HG03097 (cell line): ENCODE results near the gene APBA1.

Experiments
- ATAC-seq: cut with Tn5 transposase; IDR thresholded peaks from one replicate; pipeline ENCODE4 v1.9.1; 2021; ENCODE audit not compliant: unreplicated experiment, low FRiP score

The APBA1 gene

DNA sequence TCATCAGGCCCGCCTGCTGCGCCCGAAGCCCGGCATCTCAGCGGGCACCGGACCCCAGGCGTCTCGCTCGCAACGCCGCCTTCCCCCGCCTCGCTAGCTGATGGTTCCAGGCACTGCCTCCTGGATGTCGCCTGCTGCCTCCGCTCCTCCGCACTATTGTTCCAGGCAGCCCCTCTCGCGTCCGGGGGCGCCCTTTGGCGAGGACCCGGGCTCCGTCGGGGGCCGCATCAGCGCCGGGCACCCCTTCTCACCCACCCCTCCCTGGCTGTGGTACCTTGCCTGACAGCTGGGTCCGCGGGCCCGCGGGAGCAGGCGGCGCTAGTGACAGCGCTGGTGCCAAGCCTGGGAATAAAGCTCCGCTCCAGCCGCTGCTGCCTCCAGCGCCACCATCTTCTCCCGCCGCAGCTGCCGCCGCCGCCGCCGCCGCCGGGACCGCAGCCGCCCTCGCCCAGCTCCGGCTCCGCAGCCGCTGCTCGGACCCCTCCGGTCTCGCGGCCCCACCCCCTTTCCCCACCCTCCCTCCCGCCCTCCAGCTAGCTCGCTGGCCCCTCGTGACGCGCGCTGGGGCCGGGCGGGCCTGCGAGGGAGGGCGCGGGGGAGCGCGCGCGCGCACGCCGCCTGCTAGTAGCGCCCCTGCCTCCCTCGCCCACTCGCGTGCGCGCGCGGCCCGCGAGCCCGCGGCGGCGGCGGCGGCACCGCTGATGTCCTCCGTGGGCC, at the start of gene APBA1:
APBA1 (minus strand) TSS at position 493 of the 717 bp plus-strand sequence.
- ATAC-seq = peak; percentile 22

DNA sequence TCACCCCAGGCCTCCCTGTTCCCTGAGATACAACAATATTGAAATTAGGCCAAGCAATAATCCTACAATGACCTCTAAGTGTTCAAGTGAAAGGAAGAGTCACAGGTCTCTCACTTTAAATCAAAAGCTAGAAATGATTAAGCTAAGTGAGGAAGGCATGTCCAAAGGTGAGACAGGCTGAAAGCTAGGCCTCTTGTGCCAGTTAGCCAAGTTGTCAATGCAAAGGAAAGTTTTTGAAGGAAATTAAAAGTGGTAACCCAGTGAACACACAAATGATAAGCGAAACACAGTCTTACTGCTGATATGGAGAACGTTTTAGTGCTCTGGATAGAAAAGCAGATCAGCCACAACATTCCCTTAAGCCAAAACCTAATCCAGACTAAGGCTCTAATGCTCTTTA, 47.8 kb upstream of the APBA1 start:
- ATAC-seq = no peak

DNA sequence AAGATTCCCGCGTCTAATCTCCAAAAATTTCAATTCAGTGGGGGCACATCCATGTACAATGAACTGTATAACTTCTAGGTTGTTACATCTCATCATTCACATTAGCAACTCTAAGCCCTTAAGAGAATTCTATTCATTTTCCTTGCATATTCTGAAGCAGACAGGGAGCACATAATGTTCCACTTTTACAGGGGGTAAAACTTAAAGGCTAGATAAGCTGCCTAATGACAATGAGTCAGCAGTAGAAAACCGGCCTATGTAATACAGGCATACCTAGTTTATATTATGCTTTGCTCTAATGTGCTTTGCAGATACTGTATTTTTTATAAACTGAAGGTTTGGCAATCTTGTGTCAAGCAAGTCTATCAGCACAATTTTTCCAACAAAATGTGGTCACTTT, 47.2 kb upstream of the APBA1 start:
- ATAC-seq = no peak

DNA sequence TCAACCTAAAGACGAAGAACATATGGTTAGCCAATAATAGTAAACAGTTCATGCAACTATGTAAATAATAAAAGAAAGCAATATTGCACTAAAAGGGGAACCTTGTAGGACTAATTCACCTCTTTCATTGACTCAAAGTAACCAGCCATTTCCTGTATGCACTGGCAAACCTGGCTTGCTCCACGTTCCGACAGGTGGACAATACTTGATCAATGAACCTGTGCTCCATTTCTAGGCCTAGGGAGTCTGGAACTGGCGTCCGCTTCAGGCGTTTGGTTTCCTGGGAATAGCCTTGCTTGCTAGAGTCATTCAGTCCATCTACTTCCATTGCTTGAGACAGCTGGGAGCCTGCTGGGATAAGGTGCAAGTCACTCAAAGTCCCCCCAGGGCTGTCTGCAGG, 46.0 kb upstream of the APBA1 start:
- no peak for ATAC-seq

DNA sequence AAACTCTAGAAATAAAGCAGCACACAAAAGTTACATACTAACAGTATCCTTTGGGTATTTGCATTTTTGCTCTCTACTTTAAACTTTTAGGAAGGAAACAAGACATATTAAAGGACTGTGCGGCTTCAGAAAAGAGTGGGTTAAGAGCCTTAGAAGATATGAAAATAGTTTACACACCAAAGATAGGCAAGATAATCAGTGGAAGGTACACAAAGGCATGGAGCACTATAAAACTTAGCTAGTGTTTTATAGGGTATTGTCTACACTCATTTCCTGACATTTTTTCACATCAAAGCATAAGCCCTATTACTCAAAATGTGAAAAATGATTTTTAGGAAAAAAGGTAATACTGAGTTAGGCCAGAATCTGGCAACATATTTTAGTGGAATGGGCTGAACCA, 43.7 kb upstream of the APBA1 start:
- no peak for ATAC-seq

DNA sequence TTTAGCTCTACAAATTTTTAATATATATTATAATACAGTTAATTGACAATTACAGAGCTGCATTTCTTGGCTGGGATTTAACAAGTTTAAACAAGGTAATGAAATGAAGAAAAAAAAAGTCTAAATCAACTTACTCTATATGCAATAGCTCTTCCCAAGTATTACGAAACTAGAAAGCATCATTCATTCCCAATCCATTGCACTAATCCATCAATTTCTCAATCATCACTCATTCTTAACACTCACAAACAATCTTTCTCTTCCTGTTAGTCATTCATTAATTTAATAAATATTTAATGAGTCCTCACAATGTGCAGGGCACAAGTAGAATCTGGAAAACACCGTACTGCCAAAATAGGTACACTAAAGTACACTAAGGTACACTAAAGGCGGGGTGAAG, 42.9 kb upstream of the APBA1 start:
- no peak for ATAC-seq

DNA sequence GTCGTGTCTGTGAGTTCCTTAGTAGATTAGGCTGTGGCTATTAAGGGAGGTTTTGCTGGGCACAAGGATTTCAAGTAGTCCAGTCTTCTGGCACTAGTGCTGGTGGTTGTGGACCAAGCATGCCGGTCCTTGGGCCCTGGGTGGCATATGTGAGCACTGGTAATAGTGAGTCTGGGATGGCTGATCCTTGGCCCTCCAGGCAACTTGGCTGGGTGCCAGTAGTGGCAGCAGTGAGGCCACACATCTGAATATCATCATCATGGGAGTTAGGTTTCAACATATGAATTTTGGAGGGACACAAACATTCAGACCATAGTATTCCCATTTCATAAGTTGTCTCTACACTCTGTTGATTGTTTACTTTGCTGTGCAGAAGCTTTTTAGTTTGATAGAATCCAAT, 25.3 kb upstream of the APBA1 start:
- ATAC-seq = no peak

DNA sequence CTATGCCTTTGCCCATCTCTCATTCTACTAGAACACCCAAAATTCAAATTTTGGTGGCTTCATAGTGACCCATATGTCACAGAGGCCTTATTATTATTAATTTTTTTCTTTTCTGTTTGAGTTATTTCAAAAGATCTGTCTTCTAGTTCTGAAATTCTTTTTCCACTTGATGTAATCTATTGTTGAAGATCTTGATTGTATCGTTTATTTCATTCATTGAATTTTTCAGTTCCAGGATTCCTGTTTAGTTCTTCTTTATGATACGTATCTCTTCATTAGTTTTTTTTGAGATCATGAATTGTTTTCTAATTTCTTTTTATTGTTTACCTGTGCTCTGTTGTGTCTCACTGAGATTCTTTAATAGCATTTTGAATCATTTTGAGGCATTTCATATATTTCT, 24.6 kb upstream of the APBA1 start:
- ATAC-seq = no peak

DNA sequence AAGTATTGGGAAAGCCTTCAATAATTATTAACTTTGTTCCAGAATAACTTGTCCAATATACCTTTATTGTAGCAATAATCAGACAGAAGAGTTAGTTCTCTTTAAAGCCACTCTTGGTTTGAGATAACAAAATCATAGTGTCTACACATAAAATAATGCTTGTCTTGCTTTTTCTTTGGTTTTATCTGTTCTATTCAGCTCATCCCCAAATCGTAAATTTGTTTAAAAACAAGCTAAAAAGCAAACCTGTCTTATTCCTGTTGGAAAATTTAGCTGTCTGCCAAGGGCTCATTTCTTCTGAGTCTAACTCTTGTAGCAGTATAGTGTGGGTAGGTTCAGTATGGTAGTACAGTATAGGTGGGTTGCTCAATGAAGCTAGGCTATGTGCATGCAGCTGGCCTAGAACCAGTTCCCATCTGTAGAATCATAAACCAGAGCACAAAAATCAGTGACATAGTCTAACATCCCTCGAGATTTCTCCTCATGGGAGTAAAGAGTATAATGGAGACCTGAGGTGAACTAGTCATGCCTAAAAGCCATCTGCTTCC, 17.9 kb upstream of the APBA1 start:
- no peak for ATAC-seq

DNA sequence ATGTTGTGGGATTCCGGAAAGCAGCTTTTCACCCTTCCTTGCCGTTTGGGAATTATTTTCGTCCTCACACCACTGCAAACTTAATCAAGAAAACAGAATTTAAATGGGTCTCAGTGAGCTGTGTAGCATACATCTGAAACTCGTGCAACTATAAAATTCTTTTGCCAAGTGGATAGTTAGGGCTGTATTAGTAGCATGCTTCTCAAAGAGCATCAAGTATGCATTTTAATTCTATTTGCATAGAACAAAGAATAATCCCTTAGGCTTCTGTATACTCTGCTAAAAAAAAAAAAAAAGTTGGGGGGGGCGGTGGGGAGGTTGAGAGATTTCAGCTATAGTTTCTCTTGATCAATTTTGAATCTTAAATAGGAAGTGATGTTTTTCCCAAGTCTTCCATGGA, 11.8 kb upstream of the APBA1 start:
- no peak for ATAC-seq

DNA sequence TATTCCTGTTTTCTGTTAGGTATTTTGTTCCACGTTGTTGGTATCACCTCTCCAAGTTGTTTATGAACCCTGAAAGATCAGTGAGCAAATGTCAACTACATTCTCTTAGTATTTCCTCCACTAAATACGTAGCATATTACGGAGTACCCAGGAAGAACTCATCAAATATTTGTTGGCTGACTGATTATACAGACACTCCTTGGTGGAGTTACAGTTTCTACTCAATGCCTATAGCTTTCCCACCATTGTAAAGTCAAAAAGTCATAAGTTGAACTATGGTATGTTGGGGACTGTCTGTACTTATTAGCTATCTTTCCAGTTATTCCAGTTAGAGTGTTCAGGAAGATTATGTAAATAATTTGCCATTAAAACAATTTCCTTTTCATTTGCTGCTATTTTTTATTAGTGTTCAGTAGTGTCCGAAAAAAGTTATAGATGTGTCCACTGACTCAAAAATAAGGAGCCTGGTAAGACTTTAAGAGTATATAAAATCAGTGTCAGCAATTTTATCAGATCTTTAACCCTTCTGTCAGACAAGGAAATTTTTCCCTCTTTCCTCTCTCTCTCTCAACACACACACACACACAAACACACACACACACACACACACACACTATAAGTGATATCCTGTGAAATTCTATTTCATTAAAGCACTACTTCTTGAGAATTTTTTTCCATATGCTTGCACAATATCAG, 6.8 kb upstream of the APBA1 start:
- no peak for ATAC-seq

DNA sequence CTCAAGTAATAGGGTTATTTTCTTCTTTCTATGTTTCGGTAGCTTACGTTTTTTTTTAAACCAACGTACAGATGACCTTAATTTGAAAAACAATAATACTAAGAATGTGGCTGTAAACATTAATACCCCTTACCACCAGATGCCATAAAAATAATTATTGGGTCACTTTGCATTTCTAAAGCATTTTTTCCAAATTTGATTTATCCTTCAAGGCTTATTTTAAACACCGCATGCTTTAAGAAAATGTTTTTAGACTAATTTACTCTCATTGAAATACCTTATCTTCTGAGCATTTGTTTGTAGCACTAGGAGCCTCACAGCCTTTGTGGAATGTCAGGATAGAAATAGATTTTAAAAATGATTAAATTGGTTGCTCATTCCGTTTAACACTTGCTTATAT, 5.8 kb upstream of the APBA1 start:
- ATAC-seq = no peak

DNA sequence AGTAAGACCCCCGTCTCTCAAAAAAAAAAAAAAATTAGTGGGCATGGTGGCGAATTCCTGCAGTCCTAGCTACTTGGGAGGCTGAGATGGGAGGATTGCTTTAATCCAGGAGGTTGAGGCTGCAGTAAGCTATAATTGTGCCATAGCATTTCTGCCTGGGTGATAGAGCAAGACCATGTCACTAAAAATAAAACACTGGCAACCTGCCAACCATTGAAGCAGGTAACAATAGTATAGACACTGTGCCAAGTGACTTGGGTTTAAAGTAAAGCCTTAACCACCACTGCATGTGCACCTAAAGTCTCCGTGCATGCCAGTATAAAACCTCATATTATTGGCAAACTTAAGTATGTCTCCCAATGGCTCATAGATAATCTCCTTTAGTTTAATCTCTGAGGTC, 3.4 kb upstream of the APBA1 start:
- no peak for ATAC-seq

DNA sequence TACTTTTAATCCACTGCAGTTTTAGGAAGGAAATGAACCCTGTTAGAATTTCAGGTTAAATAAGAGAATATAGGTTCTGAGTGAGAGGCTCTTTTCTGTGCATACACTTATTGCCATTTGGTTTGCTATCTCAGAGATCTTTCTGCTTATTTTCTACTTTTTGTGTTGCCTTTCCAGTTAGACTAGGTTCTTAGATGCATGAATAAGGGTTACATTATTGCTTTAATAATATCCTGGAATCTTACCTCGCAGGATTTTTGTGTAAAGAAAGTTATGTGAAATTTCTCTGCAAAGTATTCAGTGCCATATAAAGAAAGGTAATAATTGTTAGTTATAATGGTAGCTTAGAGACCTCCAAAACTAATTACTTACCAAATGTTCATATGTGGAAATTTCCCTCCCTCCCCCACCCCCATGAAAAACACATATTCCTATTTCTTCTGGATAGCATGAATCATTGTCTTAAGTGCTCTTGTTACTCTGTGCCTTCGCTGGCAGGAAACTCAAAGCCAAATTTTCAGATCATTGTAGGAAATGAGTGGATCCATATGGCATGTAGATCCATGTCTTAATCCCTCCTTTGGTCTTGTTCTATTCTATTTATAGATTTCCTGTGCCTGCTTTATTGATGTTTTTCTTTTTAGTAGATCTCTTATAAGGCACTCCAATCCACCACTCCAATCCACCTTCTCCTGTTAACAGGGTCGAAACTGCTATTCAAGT, 2.7 kb upstream of the APBA1 start:
- ATAC-seq = no peak

DNA sequence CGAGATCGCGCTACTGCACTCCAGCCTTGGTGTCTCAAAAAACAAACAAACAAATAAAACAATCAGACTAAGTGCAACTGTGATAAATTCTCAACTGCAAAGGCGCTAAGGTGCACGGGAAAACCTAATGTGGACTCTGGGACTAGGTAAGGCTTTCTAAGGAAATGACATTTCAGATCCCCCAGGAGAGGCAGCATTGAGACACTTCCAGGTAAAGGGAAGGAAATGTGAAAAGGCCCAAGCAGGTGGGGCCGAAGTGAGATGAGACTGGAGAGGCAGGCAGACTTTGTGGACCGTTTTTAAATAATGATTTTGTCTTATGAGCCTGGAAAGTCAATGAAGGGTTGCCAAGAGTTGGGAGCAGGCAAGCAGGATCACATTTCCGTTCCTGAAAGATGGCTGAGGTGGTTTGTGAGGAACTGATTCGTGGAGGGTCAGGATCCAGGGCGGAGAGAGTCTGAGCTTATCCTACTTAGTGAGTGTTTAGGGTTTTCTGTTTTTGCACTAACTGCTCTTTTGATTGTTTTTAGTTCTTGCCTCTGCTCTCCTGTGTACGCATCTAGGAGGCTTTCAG, 2.0 kb upstream of the APBA1 start:
- no peak for ATAC-seq

DNA sequence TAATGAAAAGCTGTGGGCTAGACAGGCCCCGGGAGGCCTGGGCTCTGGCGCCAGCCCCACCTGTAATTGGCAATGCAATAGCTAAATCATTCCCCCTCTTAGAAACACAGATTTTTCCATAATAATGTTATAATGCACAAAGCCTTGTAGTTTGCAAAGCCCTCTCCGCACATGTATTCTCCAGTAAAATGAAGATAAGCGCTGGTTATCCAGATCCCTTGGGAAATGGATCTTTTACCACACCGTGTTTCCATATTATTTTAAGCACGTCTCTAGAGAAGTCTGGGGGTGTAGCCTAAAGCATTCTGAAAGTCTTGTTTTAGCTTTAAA, 1.1 kb upstream of the APBA1 start:
- ATAC-seq = no peak

DNA sequence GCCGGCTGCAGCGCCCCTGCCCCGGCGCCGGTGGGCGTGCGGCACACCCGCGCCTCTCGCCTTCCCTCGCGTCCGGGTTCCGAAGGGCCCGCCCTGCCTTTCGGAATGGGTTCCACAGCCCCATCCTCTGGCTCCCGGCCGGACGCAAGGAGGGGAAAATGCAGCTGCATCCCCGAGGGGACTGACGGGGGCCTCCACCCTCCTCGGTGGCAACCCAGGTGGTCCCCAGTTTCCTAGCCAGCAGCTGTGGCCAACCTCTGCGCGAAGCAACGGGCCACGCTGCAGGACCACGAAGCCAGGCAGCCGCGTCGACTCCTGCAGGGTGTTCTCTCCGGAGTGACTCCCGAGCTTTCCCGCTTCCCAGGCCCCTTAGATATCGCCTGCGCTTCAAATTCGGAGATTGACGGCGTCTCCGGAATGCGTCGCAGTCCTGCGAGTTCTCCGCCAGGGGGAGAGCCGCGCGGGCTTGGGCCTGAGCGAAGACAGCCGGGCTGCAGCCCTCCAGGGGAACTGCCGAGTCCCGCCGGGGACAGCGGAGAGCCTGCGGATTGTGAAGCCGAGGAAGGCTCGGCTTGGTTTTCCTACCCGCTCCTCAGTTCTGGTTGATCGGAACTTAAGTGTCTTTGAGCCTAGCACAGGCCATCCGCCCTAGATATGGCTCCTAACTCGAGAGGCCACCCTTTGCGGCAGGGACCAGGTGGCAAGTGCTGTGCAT, 582 bp upstream of the APBA1 start:
- ATAC-seq = peak; percentile 90

DNA sequence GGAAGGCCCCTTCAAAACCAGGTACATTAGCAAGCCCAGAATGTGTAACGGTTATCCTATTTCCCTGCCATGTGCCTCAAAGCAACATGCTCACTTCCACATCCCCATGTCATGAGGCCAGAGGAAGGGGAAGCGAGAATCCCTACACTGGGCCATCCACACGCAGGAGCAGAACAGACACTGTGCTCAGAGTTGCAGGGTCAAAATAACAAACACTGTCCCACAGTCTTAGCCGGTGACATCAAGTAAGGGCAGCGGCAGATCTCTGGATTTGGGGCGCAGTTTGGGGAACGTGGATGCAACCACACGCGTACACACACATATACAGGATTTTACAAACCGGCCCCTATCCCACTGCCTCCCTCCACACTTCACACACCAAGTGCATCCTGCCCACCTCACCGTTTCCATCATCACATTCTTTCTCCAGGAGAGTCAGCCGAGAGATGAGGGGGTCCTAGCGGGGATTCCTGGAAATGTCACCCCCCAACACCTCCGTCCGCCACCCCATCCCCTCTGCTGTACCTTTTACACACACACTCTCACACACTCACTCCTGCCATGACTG, 776 bp downstream of the APBA1 start:
- no peak for ATAC-seq

DNA sequence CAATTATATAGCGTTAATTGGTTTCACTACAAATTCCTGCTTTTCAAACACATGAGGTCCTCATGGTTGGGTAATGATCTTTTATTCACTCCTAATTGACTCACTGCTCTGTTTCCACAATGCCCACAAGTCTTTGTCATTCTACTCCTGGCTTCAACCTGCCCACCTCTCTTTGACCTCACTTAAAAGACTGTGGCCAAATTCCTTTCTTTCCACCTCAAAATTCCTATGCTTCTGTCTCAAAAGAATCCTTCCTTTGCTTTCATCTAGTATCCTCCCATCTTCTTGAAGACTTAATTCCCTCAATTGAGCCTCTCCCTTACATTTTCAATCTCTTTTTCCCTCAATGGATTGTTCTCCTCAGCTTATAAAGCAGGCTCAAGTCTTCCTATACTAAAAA, 4.9 kb downstream of the APBA1 start:
- no peak for ATAC-seq

DNA sequence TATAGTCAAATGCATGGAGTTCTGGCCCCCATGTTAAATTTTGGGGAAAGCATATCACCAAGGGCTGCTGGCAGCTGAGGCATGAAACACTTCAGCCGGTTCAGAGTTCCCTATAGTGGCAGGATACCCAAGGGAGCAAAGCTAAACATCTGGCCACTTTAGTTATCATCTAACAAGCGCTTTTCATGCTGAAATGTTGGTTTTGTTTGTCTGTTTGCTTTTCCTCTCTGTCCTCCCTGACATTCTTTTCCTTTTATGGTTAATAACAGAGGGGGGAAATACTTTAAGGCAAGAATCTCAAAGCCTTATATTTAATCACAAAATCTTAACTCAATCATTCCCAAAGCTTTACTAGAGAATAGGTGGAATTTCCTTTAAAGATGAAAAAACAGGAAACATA, 11.9 kb downstream of the APBA1 start:
- no peak for ATAC-seq
